CD1c-positive myeloid dendritic cell (primary cell): ENCODE measurements around the gene BANF2.

Experiments used
- DNase-seq: peaks from one replicate; pipeline ENCODE4 v3.0.0-alpha.2; 2016; ENCODE audit errors: extremely low spot score

The BANF2 gene

DNA sequence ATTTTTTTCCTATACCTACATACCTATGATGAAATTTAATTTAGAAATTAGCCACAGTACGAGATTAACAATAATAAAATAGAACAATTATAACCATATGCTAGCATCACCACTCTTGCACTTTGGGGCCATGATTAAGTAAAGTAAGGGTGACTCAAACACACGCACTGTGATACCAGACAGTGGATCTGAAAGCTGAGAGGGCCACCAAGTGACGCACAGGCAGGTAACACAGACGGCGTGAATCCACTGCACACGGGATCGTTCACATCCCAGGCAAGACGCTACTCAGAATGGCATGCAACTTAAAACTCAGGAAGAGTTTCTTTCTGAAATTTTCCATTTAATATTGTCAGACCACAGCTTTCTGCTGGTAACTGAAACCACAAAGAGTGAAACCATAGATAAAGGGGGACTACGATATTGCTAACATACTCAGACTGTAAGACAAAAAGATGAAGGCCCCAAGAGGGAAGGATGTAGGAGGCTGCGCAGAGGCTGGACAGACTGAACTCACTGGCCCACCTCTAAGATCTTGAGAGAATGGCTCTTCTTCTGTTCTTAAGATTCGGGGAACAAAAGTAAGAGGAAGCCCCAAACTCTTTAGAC, 35.6 kb upstream of the BANF2 start:
- no peak for DNase-seq

DNA sequence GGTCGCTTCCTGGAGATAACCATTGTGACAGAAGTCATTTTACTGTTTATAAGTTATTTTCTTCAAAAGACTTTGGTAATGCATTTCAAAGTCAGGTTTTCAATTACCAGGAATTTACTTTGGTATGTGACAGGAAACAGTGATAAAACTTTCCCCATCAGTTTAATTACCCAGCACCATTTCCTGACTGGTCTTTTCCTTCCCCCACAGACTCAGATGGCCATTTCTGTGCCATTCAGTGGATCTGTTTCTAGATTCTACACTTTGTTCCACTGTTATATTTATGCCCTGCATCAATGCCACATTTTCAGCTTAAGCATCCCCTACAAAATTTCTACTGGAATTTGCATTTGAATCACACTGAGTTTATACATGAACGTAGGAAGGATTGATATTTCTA, 34.0 kb upstream of the BANF2 start:
- no peak for DNase-seq

DNA sequence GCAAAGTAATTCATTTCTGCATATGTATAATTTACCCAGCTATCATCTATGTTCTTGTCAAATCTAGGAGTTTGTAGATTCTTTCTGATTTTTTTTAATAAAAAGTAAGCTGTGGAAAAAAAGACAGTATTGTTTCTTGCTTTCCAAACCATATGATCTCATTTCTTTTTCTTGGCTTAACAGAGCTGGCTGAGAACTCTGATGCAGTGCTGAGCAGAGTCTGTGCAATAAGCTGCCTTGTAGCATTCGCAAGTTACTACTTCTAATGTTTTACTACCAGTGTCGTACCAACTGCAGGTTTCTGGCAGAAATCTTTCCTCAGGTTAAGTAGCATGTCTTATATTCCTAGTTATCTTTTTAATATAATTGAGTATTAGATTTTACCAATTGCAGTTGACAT, 33.3 kb upstream of the BANF2 start:
- no peak for DNase-seq

DNA sequence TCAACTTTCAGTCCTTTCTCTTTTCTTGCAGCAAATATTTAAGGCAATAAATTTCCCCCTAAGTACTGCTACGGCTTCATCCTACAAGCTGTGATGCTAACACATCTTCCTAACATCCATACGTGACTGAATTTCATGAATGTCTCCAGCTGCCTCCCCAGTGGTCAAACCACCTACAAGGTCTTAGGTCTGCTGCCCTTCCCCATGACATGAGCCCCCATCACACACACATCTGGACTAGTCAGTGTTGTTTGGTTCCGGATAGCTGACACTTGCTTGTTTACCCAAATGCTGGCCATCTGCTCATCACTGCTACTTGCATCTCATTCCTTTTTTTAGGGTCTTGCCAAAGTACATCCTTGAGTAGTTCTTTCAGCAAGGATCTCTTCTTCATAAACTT, 32.3 kb upstream of the BANF2 start:
- DNase-seq, result no peak

DNA sequence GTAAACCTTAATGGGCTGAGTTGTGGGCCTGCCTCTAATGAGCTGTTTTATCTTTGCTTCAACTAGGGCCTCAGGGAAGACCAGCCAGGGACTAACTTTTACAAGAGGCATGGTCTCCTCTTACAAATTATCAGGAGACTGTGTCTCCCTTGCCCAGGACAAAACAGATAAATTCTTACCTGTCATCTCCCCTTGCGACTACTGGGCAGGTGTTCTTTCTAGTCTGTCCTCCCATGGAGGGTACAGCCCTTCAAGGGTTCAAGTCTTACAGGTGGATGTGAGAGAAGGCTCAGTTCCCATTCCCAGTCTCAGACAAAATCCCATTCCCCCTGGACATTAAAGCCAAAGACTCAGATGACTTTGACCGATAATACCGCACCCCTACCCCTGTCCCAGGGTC, 31.3 kb upstream of the BANF2 start:
- DNase-seq, result no peak

DNA sequence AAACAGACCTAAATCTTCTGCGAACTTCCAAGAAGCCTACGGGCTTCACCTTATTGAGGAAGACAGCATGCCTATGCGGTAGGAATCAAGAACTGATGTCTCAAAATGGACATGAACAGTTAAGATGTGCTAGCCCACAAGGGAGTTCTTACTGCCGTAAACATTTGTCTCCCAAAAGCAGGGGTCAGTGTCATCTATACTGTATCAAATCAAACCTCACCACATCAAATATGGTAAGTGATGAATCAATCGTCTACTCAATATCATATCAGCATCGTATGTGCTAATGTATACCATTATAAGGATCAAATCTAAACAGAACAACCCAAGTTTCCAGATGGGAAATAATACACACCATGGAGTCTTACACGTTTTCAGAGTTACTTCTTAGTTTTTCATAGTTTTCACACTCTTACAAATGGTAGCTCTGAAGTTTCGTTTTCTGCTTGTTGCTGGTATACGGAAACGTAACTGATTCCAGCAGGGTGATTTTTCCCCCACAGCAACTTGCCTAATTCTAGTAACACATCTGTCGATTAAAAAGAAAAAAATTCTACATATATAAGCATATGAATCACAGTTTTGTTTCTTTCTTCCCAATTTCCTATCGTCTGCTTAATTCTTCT, 30.3 kb upstream of the BANF2 start:
- DNase-seq, result no peak

DNA sequence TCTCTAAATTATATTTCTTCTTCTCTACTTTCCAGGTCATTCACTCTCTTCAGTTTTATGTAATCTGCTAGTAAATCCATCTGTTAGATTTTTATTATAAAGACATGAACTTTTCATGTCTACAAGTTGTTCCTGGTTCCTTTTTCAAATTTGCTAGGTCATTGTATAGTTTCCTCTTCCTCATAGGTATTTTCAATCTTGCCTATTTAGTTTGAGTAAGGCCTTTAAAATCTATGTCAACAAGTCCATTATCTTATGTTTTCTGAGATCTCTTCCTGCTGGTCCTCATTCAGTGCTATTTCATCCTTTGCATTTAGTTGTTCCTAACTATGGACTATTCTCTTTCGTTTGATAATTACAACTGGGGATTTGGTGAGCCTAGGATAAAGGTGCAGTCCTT, 28.8 kb upstream of the BANF2 start:
- DNase-seq, result peak; percentile 56

DNA sequence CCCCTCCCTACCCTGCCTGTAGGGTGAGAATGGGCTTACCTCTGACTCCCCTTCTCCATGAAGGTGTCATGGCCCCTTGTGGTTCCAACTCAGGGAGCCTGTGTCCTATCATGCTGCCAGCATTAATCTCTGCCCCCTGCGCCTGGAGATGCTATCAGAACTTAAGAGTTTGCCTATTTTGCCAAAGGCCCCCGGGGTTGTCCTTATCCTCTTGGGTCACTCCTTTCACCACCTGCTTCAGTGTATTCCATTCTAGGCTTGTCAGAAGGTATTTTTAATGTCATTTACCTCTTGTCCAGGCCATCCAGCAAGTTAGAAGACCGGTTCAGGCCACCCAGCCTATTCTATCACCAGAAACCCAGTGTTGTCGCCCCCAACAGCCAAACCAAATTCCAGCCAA, 28.2 kb upstream of the BANF2 start:
- no peak for DNase-seq

DNA sequence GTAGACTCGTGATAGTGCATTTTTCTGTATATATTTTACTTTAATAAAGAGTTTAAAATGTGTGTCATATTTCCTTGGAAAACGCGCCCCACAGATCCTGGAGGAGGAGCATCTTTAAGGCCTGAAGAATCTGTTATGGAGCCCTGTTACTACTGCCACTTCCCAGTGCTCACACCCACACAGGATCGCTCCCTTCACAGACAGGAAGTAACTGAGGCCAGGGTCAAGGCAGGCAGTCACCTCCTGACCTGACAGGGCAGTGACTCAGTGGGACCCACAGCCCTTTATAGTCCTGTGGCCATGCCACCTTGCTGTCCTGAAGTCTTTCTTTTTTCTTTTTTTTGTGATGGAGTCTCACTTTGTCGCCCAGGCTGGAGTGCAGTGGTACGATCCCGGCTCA, 26.7 kb upstream of the BANF2 start:
- peak; percentile 71 for DNase-seq

DNA sequence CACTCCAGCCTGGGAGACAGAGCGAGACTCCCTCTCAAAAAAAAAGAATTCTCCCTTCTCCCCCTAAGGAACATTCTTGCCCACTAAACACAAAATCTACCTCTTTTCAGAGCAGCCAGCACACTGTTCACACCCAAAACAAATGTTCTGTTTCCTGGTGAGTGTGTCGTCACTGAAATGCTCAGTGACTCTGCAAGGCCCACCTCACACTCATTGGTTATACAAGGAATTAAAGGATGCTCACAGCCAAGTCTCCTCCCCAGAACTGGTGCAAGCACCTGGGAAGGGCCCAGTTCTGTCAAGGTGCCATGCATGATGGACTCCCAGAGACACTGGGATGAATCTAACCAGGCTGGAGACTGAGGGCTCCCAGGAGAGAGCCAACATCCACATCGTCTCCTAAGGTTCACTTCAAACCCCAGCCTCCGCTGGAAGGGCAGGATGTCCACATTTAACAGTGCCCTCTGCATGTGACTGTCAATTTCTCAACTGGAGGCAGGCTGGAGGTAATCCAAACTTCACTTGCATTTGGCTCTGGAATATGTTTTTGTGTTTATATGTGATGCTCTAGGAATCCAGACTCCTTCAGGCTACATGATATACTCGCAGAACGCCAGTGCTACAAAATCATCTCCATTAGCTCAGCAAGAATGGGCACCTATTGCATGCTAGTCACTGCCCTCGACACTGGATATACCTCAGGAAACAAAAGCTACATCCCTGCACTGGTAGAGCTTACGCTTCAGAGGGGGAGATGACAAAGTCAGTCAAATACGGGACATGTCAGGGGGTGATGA, 24.8 kb upstream of the BANF2 start:
- no peak for DNase-seq

DNA sequence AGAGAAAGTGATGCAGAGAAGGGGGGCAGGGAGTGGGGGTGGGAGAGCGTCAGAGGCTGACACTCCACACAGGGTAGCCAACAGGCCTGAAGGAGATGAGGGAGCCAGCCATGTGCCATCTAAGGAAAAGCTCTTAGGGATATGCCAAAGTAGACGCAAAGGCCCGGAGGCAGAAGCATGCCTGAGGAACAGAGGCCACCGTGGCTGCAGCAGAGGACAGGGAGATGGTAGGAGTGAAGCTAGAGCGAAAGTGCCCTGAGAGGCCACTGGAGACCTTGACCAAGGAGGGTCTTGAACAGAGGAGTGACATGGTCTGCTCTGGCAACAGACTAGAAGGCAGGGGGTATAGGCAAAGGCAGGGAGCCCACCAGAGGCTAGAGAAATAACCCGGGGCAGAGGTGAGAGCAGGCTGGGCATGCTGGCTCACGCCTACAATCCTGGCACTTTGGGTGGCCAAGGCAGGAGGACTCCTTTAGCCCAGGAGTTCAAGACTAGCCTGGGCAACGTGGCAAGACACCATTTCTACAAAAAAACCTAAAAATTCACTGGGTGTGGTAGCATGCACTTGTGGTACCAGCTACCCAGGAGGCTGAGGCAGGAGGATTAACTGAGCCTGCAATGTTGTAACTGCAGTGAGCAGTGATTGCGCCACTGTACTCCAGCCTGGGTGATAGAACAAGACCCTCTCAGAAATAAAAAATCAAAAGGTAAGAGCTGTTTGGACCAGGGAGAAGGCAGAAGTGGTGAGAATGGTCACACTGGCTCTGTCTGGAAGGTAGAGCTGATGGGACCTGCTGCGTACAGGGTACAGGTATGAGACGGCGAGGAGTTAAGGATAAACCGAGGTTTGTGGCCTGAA, 24.0 kb upstream of the BANF2 start:
- no peak for DNase-seq

DNA sequence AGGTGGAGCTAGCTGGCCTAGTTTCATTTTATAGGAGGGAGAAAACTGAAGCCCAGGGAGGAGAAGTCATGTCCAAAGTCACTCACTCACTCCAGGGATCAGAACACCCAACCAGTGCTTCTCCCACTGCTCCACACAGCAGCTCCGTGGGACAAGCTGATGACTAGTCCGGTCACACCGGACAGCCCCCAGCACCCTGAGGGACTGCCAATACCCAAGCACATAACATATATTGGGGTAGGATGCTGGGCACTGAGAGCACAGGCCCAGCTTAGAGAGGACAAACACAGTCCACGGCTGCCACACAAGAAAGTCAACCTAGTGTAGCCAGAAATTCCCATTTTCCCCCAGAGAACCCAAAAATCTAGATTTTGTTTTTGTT, 23.4 kb upstream of the BANF2 start:
- no peak for DNase-seq

DNA sequence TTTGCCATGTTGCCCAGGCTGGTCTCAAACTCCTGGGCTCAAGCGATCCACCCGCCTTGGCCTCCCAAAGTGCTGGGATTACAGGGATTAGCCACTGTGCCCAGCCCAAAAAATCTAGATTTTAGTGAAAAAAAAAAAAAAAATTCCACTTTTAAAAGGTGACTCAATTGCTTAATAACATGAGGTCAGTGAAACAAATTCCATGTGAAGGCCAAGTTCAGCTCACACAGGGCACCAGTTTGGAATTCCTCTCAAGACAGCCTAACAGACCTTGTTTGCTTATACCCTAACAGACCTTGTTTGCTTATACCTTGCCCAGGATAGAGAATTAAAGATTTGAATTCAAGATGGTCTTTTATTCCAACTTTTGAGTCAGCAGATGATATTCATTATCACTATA, 22.8 kb upstream of the BANF2 start:
- no peak for DNase-seq

DNA sequence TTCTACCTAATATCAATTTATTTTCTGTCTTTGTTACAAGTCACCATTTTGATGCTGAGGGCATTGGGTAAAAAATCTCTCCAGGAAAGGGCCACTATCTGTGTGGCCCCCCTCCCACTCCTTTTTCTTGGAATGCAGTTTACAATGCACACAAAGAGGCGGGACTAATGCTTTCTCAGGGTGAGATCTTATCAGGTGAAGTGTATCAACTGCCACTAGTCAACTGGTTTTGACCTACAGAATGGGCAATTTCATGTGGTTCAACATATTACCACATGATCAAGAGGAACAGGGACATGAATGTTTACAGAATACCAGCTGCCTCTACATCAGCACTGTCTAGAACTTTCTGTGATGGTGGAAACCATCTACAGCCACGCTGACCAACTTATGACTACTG, 21.5 kb upstream of the BANF2 start:
- no peak for DNase-seq

DNA sequence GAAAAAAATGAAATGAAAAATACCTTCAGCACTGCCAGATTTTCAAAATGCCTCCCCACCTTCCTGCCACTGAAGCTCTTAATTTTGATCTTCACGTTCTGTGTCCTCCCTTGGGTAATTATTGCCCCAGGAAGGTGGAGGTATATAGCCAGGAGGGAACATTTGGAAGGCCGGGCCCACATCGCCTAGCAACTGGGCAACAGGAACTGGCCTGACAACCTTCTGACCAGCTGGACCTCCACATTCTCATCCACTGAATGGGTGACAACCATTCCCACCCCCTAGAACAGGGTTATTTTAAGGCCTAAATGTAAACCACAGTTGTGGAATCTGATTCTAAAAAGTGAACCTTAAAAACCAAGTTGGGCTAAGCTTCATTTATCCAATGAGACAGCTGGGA, 20.9 kb upstream of the BANF2 start:
- no peak for DNase-seq

DNA sequence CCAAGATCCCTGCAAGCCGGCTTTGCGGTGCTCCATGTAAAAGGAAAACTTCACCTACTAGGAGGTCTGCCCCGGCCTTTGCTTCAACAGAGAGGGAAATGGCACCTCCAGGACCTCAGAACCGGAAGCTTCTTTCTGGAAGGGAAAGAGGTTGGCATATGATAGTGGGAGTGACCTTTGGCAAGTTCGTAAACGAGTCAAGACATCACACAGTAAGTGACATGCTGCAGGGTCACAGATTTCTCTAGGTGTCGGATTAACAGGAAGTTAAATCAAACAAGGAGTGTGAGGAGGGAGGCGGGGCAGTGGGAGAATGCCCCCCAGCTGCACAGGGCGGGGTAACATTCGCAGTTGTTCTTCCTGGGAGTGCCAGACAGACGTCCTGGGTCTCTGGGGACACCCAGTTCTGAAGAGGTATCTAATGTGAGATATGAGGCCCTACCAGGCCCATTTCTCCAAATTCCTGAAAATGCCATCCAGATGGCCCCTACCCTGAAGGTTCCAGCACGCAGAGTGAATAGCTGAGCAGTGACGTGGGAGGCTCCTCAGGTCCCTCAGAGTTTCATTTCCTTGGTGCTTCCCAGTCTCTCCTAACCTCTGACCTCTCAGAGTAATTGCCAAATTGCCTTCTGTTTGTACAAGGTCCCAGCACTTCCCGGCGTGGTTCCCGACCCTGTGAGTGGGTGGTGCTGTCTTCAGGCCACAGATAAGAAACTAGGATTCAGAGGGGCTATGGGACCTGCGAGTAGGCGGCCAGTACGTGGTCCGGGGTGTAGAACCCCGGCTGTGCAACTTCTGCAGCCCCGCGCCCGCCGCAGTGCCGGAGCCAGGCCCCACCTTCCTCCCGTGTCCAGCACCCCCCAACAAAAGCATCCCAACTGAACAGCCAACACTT, 19.6 kb upstream of the BANF2 start:
- peak; percentile 89 for DNase-seq

DNA sequence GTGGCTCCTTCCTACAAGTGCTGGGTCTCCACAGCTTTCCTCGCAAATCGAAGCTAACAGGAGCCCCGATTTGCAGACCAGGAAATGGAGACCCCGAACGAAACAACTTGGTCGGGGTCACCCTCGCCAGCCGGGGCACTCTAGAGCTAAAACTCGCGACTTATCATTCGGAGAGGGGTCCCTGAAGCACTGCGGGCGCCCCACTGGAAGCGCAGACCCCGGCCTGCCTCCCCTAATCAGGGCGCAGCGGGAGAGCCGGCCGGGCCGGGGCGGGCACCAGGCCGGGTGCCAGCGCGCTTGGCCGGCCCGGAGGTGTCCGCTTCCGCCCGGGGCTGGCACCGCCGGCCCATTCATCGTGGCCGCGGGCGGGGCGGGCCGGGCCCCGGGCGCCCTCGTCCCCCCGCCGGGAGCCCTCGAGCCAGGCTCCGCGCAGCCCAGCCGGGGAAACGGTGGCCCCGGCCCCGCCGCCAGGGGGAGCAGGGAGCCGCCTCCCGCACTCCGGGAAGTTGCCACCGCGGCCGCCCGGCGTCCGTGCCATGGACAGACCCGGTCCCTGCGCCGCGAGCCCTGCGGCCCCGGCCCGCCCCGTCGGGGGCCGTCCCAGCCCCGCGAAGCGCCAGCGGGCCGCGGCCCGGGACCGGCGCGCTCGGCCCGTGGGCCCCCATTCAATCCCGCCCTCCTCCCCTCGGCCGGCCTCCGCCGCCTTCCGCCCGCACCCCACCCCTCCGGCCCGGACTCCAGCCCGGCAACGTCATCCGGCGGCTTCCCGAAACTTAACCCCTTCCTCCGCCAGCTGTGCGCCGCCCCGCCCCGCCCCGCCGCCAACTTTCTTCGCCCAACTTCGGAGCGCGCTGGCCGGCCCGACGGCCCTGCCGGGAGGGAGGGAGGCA, 18.7 kb upstream of the BANF2 start:
- DNase-seq, result peak; percentile 89

DNA sequence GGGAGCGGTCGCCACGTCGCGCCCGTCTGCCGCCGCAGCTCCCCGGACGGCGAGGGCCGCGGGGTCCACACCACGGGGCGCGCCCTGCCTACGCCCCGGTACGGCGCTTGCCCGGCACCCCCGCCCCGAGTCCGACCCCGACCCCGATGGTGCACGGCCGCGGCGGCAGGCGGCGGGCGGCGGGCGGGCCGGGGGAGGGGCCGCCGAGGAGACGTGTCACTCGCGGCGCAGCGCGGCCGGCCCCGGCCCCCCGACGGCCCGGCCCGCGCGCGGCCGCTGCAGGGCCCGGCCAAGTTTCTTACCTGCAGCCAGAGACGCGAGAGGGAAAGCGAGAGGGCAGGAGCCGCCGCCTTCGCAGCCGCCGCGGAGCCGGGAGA, 18.1 kb upstream of the BANF2 start:
- DNase-seq, result no peak

DNA sequence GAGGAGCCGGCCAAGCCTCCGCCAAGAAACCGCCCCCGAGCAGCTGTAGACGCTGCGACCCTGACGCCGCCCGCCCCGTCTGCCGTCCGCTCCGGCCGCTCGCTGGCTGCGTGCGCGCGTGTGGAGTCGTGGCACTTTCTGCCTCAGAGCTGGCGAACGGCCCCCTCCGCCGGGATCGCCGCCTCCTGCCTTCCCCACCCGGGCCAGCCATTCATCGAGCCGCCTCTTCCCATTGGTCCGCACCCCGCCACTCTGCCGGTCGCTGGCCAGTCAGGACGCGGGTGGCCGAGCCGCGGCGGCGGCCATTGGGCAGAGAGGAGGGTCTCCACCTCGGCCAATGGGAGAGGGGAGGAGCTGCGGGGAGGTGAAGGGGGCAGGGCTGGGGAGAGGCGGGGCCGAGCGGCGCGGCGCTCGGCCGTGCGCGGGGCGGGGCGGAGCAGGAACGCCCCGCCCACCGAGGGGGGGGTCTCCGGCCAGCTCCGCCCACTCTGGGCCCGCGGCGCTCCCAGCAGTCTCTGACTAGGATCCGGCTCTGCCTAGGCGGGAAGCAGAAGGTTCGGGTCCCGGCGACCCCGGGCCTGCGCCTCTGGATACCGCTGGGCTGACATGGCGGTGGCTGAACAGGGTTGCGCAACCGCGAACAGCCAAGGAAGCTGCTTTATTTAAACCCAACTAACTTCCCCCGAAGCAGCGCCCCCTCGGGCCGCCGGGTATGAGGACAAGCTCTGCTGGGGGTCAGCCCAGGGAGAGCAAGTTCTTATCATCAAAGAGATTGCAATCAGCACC, 17.5 kb upstream of the BANF2 start, which contains the start of gene RRBP1:
Gene RRBP1 (minus strand): TSS at position 140 of the 786 bp plus-strand sequence. CDS start 21,735 bp downstream, outside the sequence.
- DNase-seq, result peak; percentile 98

DNA sequence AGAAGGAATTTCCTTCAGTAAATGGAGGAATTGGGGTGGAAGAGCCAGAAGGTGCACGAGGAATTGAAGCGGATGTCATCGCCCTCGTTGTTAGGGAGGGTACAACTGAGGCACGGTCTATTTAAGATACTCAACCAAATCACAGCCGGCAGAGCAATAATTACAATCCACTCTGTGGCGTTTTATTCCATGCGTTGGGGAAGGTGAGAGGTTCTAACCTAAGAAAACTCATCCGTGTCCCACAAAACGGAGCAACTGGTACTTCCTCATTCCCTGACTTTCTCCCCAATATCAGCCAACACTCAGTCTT, 16.9 kb upstream of the BANF2 start:
- no peak for DNase-seq
